CD4-positive, alpha-beta T cell (primary cell): ENCODE results near the gene LARP7. TPM values are rescaled to one million over a fixed set of nuclear protein-coding genes. Genes with fewer than 3 reads are reported as not detected.

Source experiments
- ATAC-seq: fragments of 200-7000 bp; cut with Tn5 transposase; one replicate; pipeline ENCODE4 v1.10.0; 2022; ENCODE audit warnings: mild to moderate bottlenecking; ENCODE audit not compliant: poor library complexity
- CTCF ChIA-PET: fragments of 350-600 bp; sonication (Branson Sonifier 250); formaldehyde crosslinking; loops from one replicate; lab custom pipeline; 2021; ENCODE audit warnings: antibody characterized with exemption, inconsistent platforms; lab: Charles Lee
- POLR2A ChIA-PET: fragments of 350-600 bp; sonication (Branson Sonifier 250); formaldehyde crosslinking; loops from one replicate; lab custom pipeline; 2021; ENCODE audit warnings: antibody characterized with exemption, inconsistent platforms; lab: Charles Lee
- DNase-seq, 14 experiments: peaks; one replicate each; pipeline ENCODE4 v3.0.0-alpha.2; 2013 to 2020; ENCODE audit warnings: mixed read lengths in 2 of 14
- H3K27ac ChIP-seq, 2 donors: one replicate each; pipeline versions ENCODE4 v1.5.1 to v1.7.0; 2013; ENCODE audit warnings: low read length in 2 of 2, low read depth in 1 of 2, mild to moderate bottlenecking in 1 of 2
- H3K27me3 ChIP-seq, 2 experiments: 1 replicate in 1 of 2; 2 replicates in 1 of 2; pipeline versions ENCODE4 v1.6.1 to v1.7.0; 2013; ENCODE audit warnings: low read length in 2 of 2, control low read depth in 1 of 2, mild to moderate bottlenecking in 1 of 2, moderate library complexity in 1 of 2; ENCODE audit not compliant: insufficient read depth in 2 of 2, control insufficient read depth in 1 of 2
- H3K36me3 ChIP-seq: one replicate; pipeline ENCODE4 v1.6.1; 2013; ENCODE audit warnings: low read length, control low read depth; ENCODE audit not compliant: insufficient read depth
- H3K4me1 ChIP-seq: one replicate; pipeline ENCODE4 v1.6.1; 2013; ENCODE audit warnings: low read length, control low read depth; ENCODE audit not compliant: insufficient read depth
- H3K4me3 ChIP-seq: one replicate; pipeline ENCODE4 v1.5.1; 2013; ENCODE audit warnings: mild to moderate bottlenecking, low read length, moderate library complexity
- H3K9me3 ChIP-seq, 2 experiments: 1 replicate in 1 of 2; 2 replicates in 1 of 2; pipeline versions ENCODE4 v1.6.1 to v1.7.0; 2013; ENCODE audit warnings: low read length in 2 of 2, mild to moderate bottlenecking in 2 of 2, control low read depth in 1 of 2, moderate library complexity in 1 of 2; ENCODE audit not compliant: control insufficient read depth in 1 of 2, insufficient read depth in 1 of 2
- H3K27ac Mint-ChIP-seq: one replicate; pipeline ENCODE4 v1.8.0; 2020; ENCODE audit warnings: mixed read lengths
- H3K27me3 Mint-ChIP-seq: one replicate; pipeline ENCODE4 v1.8.0; 2021; ENCODE audit warnings: mixed read lengths
- H3K36me3 Mint-ChIP-seq: one replicate; pipeline ENCODE4 v1.8.0; 2021; ENCODE audit warnings: low read depth, mixed read lengths
- H3K4me1 Mint-ChIP-seq: one replicate; pipeline ENCODE4 v1.8.0; 2021; ENCODE audit warnings: low read depth, mixed read lengths
- H3K4me3 Mint-ChIP-seq: one replicate; pipeline ENCODE4 v1.8.0; 2020; ENCODE audit warnings: mild to moderate bottlenecking, mixed read lengths
- H3K9me3 Mint-ChIP-seq: one replicate; pipeline ENCODE4 v1.8.0; 2020; ENCODE audit warnings: mixed read lengths
- intact Hi-C, 2 experiments: fragments of 100-400 bp; cut with DNase I in 1 of 2; cut with micrococcal nuclease in 1 of 2; formaldehyde crosslinking; loops; one replicate each; pipeline versions ENCODE4 v1.15.1 to v1.9.0; 2023 to 2025; cut with DNase I, micrococcal nuclease
- total RNA-seq, 174 experiments: library from RNA in 2 of 174; stranded (reverse) in 2 of 174; gene quantifications; one replicate each; pipeline ENCODE4 v1.2.3 and lab custom pipeline; 2021 to 2026
- TF ChIP-seq, protein P1 (sequence below): fragments of 200-600 bp; IDR thresholded peaks from one replicate; pipeline ENCODE4 v1.8.0; 2022; ENCODE audit warnings: antibody characterized with exemption, mild to moderate bottlenecking

The LARP7 gene
- total RNA-seq, 2 experiments from 2014 or later = 42.9 to 43.5 TPM

DNA sequence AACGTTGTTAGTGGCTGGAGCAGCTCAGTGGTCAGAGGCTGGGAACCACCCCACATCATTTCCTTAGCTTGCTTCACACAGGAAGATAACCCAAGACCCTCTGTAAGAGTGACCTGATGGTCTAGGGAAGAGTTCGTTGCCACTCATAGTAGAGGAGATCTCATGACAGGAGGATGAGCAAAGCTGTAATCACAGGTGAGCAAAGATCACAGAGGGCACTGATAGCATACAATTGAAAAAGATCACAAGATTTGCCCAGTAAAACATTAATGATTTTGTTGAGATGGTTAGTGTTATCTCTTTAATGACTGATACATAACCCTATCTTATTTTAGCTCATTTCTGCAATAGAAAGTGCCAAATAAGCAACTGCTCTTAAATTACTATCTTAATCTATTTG, 44.1 kb downstream of the LARP7 start:
- Mint-ChIP-seq H3K36me3 (no peaks in the 10 kb centered on the region), H3K4me1 (no peaks in the 10 kb centered on the region), H3K27ac (no peak overlapping the region), H3K27me3 (peaks cover 5% of the 10 kb centered on the region), H3K4me3 (no peak overlapping the region), H3K9me3 (no peaks in the 10 kb centered on the region)
- ATAC-seq (no peak), DNase-seq (no peak)
- TF ChIP-seq, protein P1, sequence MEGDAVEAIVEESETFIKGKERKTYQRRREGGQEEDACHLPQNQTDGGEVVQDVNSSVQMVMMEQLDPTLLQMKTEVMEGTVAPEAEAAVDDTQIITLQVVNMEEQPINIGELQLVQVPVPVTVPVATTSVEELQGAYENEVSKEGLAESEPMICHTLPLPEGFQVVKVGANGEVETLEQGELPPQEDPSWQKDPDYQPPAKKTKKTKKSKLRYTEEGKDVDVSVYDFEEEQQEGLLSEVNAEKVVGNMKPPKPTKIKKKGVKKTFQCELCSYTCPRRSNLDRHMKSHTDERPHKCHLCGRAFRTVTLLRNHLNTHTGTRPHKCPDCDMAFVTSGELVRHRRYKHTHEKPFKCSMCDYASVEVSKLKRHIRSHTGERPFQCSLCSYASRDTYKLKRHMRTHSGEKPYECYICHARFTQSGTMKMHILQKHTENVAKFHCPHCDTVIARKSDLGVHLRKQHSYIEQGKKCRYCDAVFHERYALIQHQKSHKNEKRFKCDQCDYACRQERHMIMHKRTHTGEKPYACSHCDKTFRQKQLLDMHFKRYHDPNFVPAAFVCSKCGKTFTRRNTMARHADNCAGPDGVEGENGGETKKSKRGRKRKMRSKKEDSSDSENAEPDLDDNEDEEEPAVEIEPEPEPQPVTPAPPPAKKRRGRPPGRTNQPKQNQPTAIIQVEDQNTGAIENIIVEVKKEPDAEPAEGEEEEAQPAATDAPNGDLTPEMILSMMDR = no peak
- H3K4me1 ChIP-seq = no peaks in the 10 kb centered on the region
- no peaks in the 10 kb centered on the region for H3K9me3 ChIP-seq
- no peaks in the 10 kb centered on the region for H3K36me3 ChIP-seq
- POLR2A ChIA-PET = no interaction called here
- no peaks in the 10 kb centered on the region for H3K27me3 ChIP-seq
- intact Hi-C loops = no loop called here
- no peak overlapping the region for H3K27ac ChIP-seq
- H3K4me3 ChIP-seq = no peak overlapping the region
- CTCF ChIA-PET = no interaction called here

DNA sequence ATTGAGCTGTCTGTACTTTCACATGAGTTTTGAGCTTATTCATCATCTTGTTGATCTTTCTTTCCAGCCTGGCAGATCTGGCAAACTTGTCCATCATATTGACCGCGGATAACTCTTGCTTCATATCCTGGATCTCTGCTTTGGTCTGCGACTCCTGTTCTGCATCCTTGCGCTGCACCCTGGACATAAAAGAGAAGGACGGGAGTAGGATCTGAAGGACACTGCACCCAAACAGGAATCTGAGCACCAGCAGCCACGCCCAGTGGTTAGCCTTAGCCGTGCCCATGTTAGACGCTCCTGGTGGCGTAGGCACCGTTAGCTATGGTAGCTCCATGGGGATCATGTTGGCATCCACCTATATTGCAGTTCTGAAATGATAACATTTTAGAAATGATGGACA, 56.6 kb downstream of the LARP7 start:
- no peaks in the 10 kb centered on the region for H3K36me3 Mint-ChIP-seq
- no peaks in the 10 kb centered on the region for H3K9me3 ChIP-seq
- no peak overlapping the region for H3K4me3 ChIP-seq
- no peak overlapping the region for H3K27ac ChIP-seq
- no peaks in the 10 kb centered on the region for H3K4me1 ChIP-seq
- intact Hi-C loops = no loop called here
- ATAC-seq (no peak), DNase-seq (no peak)
- no peaks in the 10 kb centered on the region for H3K4me1 Mint-ChIP-seq
- TF ChIP-seq, protein P1 = no peak
- no peak overlapping the region for H3K4me3 Mint-ChIP-seq
- no peaks in the 10 kb centered on the region for H3K36me3 ChIP-seq
- H3K27ac Mint-ChIP-seq = no peak overlapping the region
- CTCF ChIA-PET = interaction anchor here (0.6 kb wide), 1 partner anchor 39 kb away, joined by 3 read pairs; no protein-coding TSS in a partner anchor
- POLR2A ChIA-PET = no interaction called here
- peaks cover 35% of the 10 kb centered on the region for H3K27me3 Mint-ChIP-seq
- H3K27me3 ChIP-seq = peaks cover 0 to 2% of the 10 kb centered on the region in 2 experiments
- no peaks in the 10 kb centered on the region for H3K9me3 Mint-ChIP-seq

DNA sequence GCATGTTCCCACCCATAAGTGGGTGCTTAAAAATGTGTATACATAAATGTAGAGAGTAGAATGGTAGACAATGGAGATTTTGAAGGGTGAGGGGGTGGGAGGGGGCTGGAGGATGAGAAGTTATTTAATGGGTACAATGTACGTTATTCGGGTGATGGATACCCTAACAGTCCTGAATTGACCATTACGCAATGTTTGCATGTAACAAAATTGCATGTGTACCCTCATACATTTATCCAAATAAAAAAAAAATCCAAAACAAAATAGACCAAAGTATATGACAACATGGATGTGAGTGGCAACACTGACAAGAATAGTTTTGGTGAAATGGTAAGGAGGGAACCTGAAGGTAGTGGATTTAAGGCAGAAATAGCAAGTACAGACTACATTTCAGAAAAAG, 63.7 kb downstream of the LARP7 start:
- H3K4me3 Mint-ChIP-seq = no peak overlapping the region
- POLR2A ChIA-PET = no interaction called here

More for the DNA sequence above, 63.7 kb downstream of the LARP7 start:
- no peak for ATAC-seq
- no peaks in the 10 kb centered on the region for H3K36me3 Mint-ChIP-seq
- no peak overlapping the region for H3K4me3 ChIP-seq
- H3K27ac ChIP-seq = no peak overlapping the region
- DNase-seq = no peak
- intact Hi-C loops = no loop called here
- TF ChIP-seq, protein P1 = no peak
- H3K36me3 ChIP-seq = no peaks in the 10 kb centered on the region
- H3K4me1 ChIP-seq = peaks cover 9% of the 10 kb centered on the region
- peaks cover 11 to 27% of the 10 kb centered on the region in 2 experiments for H3K27me3 ChIP-seq
- no peaks in the 10 kb centered on the region for H3K9me3 Mint-ChIP-seq
- H3K4me1 Mint-ChIP-seq = peaks cover 11% of the 10 kb centered on the region
- peaks cover 47% of the 10 kb centered on the region for H3K27me3 Mint-ChIP-seq
- H3K27ac Mint-ChIP-seq = no peak overlapping the region
- CTCF ChIA-PET = no interaction called here
- H3K9me3 ChIP-seq = no peaks in the 10 kb centered on the region
